PC-3 (cell line): ENCODE results near the gene TRPV6. TPM values are rescaled to one million over a fixed set of nuclear protein-coding genes. Genes with fewer than 3 reads are reported as not detected.
A peak's percentile ranks its signal among the peaks of the same experiment; 100 is the strongest.

Experiments
- ATAC-seq: fragments of 200-7000 bp; cut with Tn5 transposase; 2 replicates; pipeline ENCODE4 v1.9.1; 2020; ENCODE audit warnings: mild to moderate bottlenecking, moderate library complexity
- BruUV-seq: library from RNA; stranded (reverse); fragments of 400-500 nt; replicated peaks from 2 replicates; lab custom pipeline; 2021; lab: Mats Ljungman, UMichigan
- CTCF ChIA-PET: fragments of 300-600 bp; sonication (Branson Sonifier 250); formaldehyde crosslinking; loops from one replicate; lab custom pipeline; 2022; ENCODE audit warnings: antibody characterized with exemption; lab: Charles Lee
- POLR2A ChIA-PET: fragments of 300-600 bp; sonication (Branson Sonifier 250); formaldehyde crosslinking; loops from one replicate; lab custom pipeline; 2022; ENCODE audit warnings: antibody characterized with exemption; ENCODE audit not compliant: unreplicated experiment; lab: Charles Lee
- DNase-seq: peaks from one replicate; pipeline ENCODE4 v3.0.0-alpha.2; 2015
- H2AFZ ChIP-seq: fragments of 300-600 bp; sonication (generic); 2 replicates; pipeline ENCODE4 v1.6.0; 2016; ENCODE audit warnings: antibody characterized with exemption, low read length
- H3F3A ChIP-seq: fragments of 300-600 bp; sonication (generic); one replicate; pipeline ENCODE4 v1.6.0; 2017; ENCODE audit warnings: antibody characterized with exemption, low read length, control low read depth, mild to moderate bottlenecking; ENCODE audit not compliant: unreplicated experiment
- H3K27ac ChIP-seq: fragments of 300-600 bp; sonication (generic); 2 replicates; pipeline ENCODE4 v1.5.1; 2016; ENCODE audit warnings: mild to moderate bottlenecking, low read length
- H3K27me3 ChIP-seq: fragments of 300-600 bp; sonication (generic); 2 replicates; pipeline ENCODE4 v1.6.1; 2016; ENCODE audit warnings: low read length, mixed read lengths
- H3K36me3 ChIP-seq: fragments of 300-600 bp; sonication (generic); 2 replicates; pipeline ENCODE4 v1.6.1; 2016; ENCODE audit warnings: low read depth, mixed run types, low read length, mixed read lengths
- H3K4me1 ChIP-seq: fragments of 300-600 bp; sonication (generic); 2 replicates; pipeline ENCODE4 v1.5.1; 2016; ENCODE audit warnings: low read length; ENCODE audit not compliant: insufficient read depth
- H3K4me2 ChIP-seq: fragments of 300-600 bp; sonication (generic); 2 replicates; pipeline ENCODE4 v1.6.0; 2016; ENCODE audit warnings: low read length
- H3K4me3 ChIP-seq: fragments of 300-600 bp; sonication (generic); 2 replicates; pipeline ENCODE4 v1.5.1; 2016; ENCODE audit warnings: mild to moderate bottlenecking, low read length, mixed read lengths
- H3K79me2 ChIP-seq: fragments of 300-600 bp; sonication (generic); 2 replicates; pipeline ENCODE4 v1.6.1; 2017; ENCODE audit warnings: low read length, mixed read lengths
- H3K9ac ChIP-seq: fragments of 300-600 bp; sonication (generic); 2 replicates; pipeline ENCODE4 v1.6.0; 2016; ENCODE audit warnings: mild to moderate bottlenecking, low read length
- H3K9me2 ChIP-seq: fragments of 300-600 bp; sonication (generic); replicated peaks from 2 replicates; pipeline ENCODE4 v1.6.1; 2016; ENCODE audit warnings: mixed run types, low read length, mixed read lengths
- H3K9me3 ChIP-seq: fragments of 300-600 bp; sonication (generic); 2 replicates; pipeline ENCODE4 v1.6.1; 2016; ENCODE audit warnings: low read length, mixed read lengths
- H4K20me1 ChIP-seq: fragments of 300-600 bp; sonication (generic); 2 replicates; pipeline ENCODE4 v1.6.1; 2016; ENCODE audit warnings: low read length, mixed read lengths
- CTCF ChIP-seq: fragments of 300-600 bp; sonication (generic); conservative IDR thresholded peaks from 2 replicates; pipeline ENCODE4 v1.5.1; 2017; ENCODE audit warnings: antibody characterized with exemption, low read depth, mild to moderate bottlenecking, low read length
- EZH2 ChIP-seq: fragments of 300-600 bp; sonication (generic); IDR thresholded peaks from one replicate; pipeline ENCODE4 v1.6.1; 2017; ENCODE audit warnings: antibody characterized with exemption, mild to moderate bottlenecking, low read length; ENCODE audit not compliant: unreplicated experiment
- EZH2phosphoT487 ChIP-seq: fragments of 300-600 bp; sonication (generic); IDR thresholded peaks from 2 replicates; pipeline ENCODE4 v1.6.1; 2018; ENCODE audit warnings: mild to moderate bottlenecking, antibody characterized with exemption, low read length, borderline replicate concordance
- intact Hi-C: fragments of 100-400 bp; cut with micrococcal nuclease; formaldehyde crosslinking; loops from 2 replicates; pipeline ENCODE4 v1.9.0; 2023
- total RNA-seq: library from RNA; depleted of rRNA; stranded (reverse); fragments of >200 nt; gene quantifications from 2 replicates; pipeline ENCODE4 v1.2.3, GENCODE V29; 2014

TRPV6 gene
- total RNA-seq, 1 experiment from 2014 or later, result 1.4 TPM

- CTCF ChIA-PET, result interaction anchor here (0.6 kb wide), 1 partner anchor 14 kb away, joined by 4 read pairs; no protein-coding TSS in a partner anchor
Measured at GRCh38 chr7:142894985-142895593, 9.5 kb upstream of the TRPV6 start.

GRCh38 chr7:142894112-142894984 is 8.8 kb upstream of the TRPV6 start:
- H3K4me3 ChIP-seq, result no peak overlapping the region
- no peak overlapping the region for H3K9ac ChIP-seq
- H3K79me2 ChIP-seq, result no peaks in the 10 kb centered on the region
- intact Hi-C loops, result no loop called here
- no peak overlapping the region for H3K4me2 ChIP-seq
- no peaks in the 10 kb centered on the region for H3K36me3 ChIP-seq
- ATAC-seq (no peak; the same call in 1 of the 2 replicates), DNase-seq (no peak)
- H3K9me3 ChIP-seq, result no peaks in the 10 kb centered on the region
- POLR2A ChIA-PET, result no interaction called here
- no peak for TF ChIP-seq EZH2phosphoT487
- TF ChIP-seq CTCF, result no peak
- no peak for TF ChIP-seq EZH2
- no peak overlapping the region for H3K27ac ChIP-seq
- BruUV-seq, result no TSS peak
- no peaks in the 10 kb centered on the region for H3K9me2 ChIP-seq
- H3F3A ChIP-seq, result no peaks in the 10 kb centered on the region
- H4K20me1 ChIP-seq, result no peaks in the 10 kb centered on the region
- H3K4me1 ChIP-seq, result peaks cover 9% of the 10 kb centered on the region
- H2AFZ ChIP-seq, result peak overlapping the region; percentile 25; the same call in 1 of the 2 replicates
- H3K27me3 ChIP-seq, result peaks cover 10% of the 10 kb centered on the region
- CTCF ChIA-PET, result interaction anchor here (0.6 kb wide), 1 partner anchor 13 kb away, joined by 4 read pairs; no protein-coding TSS in a partner anchor

More at GRCh38 chr7:142894985-142895593, 9.5 kb upstream of the TRPV6 start:
- H3K27ac ChIP-seq, result no peak overlapping the region
- H3K9me2 ChIP-seq, result no peaks in the 10 kb centered on the region
- no peak for DNase-seq
- H3K27me3 ChIP-seq, result peaks cover 10% of the 10 kb centered on the region
- no peaks in the 10 kb centered on the region for H3K9me3 ChIP-seq
- no peaks in the 10 kb centered on the region for H3K79me2 ChIP-seq
- BruUV-seq, result no TSS peak
- no peak overlapping the region for H3K9ac ChIP-seq
- H3F3A ChIP-seq, result no peaks in the 10 kb centered on the region
- no peak overlapping the region for H3K4me3 ChIP-seq
- no peaks in the 10 kb centered on the region for H3K36me3 ChIP-seq
- POLR2A ChIA-PET, result no interaction called here
- TF ChIP-seq EZH2phosphoT487 (no peak), CTCF (no peak), EZH2 (no peak)
- intact Hi-C loops, result no loop called here
- no peak for ATAC-seq
- no peak overlapping the region for H3K4me2 ChIP-seq
- H2AFZ ChIP-seq, result peak overlapping the region; percentile 25; the same call in 1 of the 2 replicates
- no peaks in the 10 kb centered on the region for H4K20me1 ChIP-seq
- H3K4me1 ChIP-seq, result peaks cover 16% of the 10 kb centered on the region
